H9 (cell line): Measurements from ENCODE around the gene TDRD7. TPM values are rescaled to one million over a fixed set of nuclear protein-coding genes. Genes with fewer than 3 reads are reported as not detected.
A peak's percentile ranks its signal among the peaks of the same experiment; 100 is the strongest.

ENCODE experiments used
- DNase-seq: peaks from one replicate; pipeline ENCODE4 v3.0.0-alpha.2; 2017
- H2AFZ ChIP-seq: one replicate; pipeline ENCODE4 v1.6.1; 2013; ENCODE audit warnings: mild to moderate bottlenecking, low read length, control low read depth, moderate library complexity
- H2AK5ac ChIP-seq: 2 replicates; pipeline ENCODE4 v1.6.1; 2013; ENCODE audit warnings: low read length, control low read depth, mixed read lengths; ENCODE audit not compliant: insufficient read length
- H2BK120ac ChIP-seq: one replicate; pipeline ENCODE4 v1.6.1; 2013; ENCODE audit warnings: low read depth, mild to moderate bottlenecking, low read length, control low read depth, inconsistent platforms; ENCODE audit not compliant: poor library complexity, severe bottlenecking
- H2BK12ac ChIP-seq: 2 replicates; pipeline ENCODE4 v1.6.1; 2013; ENCODE audit warnings: low read length, control low read depth, mixed read lengths, low read depth; ENCODE audit not compliant: insufficient read length
- H2BK15ac ChIP-seq: 2 replicates; pipeline ENCODE4 v1.6.1; 2013; ENCODE audit warnings: low read depth, low read length, control low read depth
- H2BK20ac ChIP-seq: one replicate; pipeline ENCODE4 v1.6.1; 2013; ENCODE audit warnings: low read depth, mild to moderate bottlenecking, low read length, control low read depth, inconsistent platforms; ENCODE audit not compliant: poor library complexity, severe bottlenecking
- H2BK5ac ChIP-seq: 2 replicates; pipeline ENCODE4 v1.6.1; 2013; ENCODE audit warnings: low read length, control low read depth, mixed read lengths; ENCODE audit not compliant: insufficient read length
- H3K14ac ChIP-seq: 2 replicates; pipeline ENCODE4 v1.6.1; 2013; ENCODE audit warnings: low read length, control low read depth; ENCODE audit not compliant: insufficient read depth
- H3K18ac ChIP-seq: 2 replicates; pipeline ENCODE4 v1.6.1; 2013; ENCODE audit warnings: low read depth, mild to moderate bottlenecking, mixed read lengths, low read length, control low read depth; ENCODE audit not compliant: insufficient read length
- H3K23ac ChIP-seq: 2 replicates; pipeline ENCODE4 v1.6.1; 2013; ENCODE audit warnings: low read length, control low read depth, mixed read lengths, low read depth; ENCODE audit not compliant: insufficient read length
- H3K23me2 ChIP-seq: 2 replicates; pipeline ENCODE4 v1.6.1; 2013; ENCODE audit warnings: low read depth, mild to moderate bottlenecking, mixed read lengths, low read length, control low read depth; ENCODE audit not compliant: insufficient read length, poor library complexity, severe bottlenecking
- H3K27ac ChIP-seq: 2 replicates; pipeline ENCODE4 v1.5.1; 2013; ENCODE audit warnings: low read length, control low read depth, mixed read lengths, low read depth; ENCODE audit not compliant: insufficient read length
- H3K27me3 ChIP-seq: 2 replicates; pipeline ENCODE4 v1.6.1; 2013; ENCODE audit warnings: low read length, control low read depth, inconsistent platforms; ENCODE audit not compliant: insufficient read depth
- H3K4ac ChIP-seq: 2 replicates; pipeline ENCODE4 v1.6.1; 2013; ENCODE audit warnings: low read depth, mild to moderate bottlenecking, control low read depth, inconsistent platforms, low read length, moderate library complexity
- H3K4me1 ChIP-seq: 2 replicates; pipeline ENCODE4 v1.6.1; 2013; ENCODE audit warnings: low read length, control low read depth, inconsistent platforms; ENCODE audit not compliant: insufficient read depth
- H3K4me2 ChIP-seq: 2 replicates; pipeline ENCODE4 v1.6.1; 2013; ENCODE audit warnings: low read length, control low read depth, mixed read lengths; ENCODE audit not compliant: insufficient read length, insufficient read depth
- H3K56ac ChIP-seq: 2 replicates; pipeline ENCODE4 v1.6.1; 2013; ENCODE audit warnings: low read depth, mild to moderate bottlenecking, mixed read lengths, low read length, control low read depth; ENCODE audit not compliant: insufficient read length
- H3K79me1 ChIP-seq: 2 replicates; pipeline ENCODE4 v1.6.1; 2013; ENCODE audit warnings: low read depth, mild to moderate bottlenecking, moderate library complexity, low read length, control low read depth, inconsistent platforms; ENCODE audit not compliant: insufficient read depth, poor library complexity, severe bottlenecking
- H3K79me2 ChIP-seq: 2 replicates; pipeline ENCODE4 v1.6.1; 2013; ENCODE audit warnings: low read length, control low read depth, inconsistent platforms; ENCODE audit not compliant: insufficient read depth
- H3K9ac ChIP-seq: 2 replicates; pipeline ENCODE4 v1.6.1; 2013; ENCODE audit warnings: low read length, control low read depth, mixed read lengths; ENCODE audit not compliant: insufficient read length; ENCODE audit errors: extremely low read depth
- H3K9me3 ChIP-seq: one replicate; pipeline ENCODE4 v1.6.1; 2013; ENCODE audit warnings: low read depth, low read length, inconsistent platforms; ENCODE audit not compliant: control insufficient read depth
- H3T11ph ChIP-seq: one replicate; pipeline ENCODE4 v1.6.1; 2013; ENCODE audit warnings: mild to moderate bottlenecking, low read length, control low read depth, inconsistent platforms
- H4K20me1 ChIP-seq: one replicate; pipeline ENCODE4 v1.6.1; 2013; ENCODE audit not compliant: control insufficient read depth, insufficient read length, insufficient read depth
- H4K5ac ChIP-seq: 2 replicates; pipeline ENCODE4 v1.6.1; 2013; ENCODE audit warnings: low read depth, mild to moderate bottlenecking, mixed read lengths, low read length, control low read depth; ENCODE audit not compliant: insufficient read length
- H4K8ac ChIP-seq: replicated peaks from 2 replicates; pipeline ENCODE4 v1.6.1; 2013; ENCODE audit warnings: low read length, control low read depth, mixed read lengths, low read depth; ENCODE audit not compliant: insufficient read length
- H4K91ac ChIP-seq: 2 replicates; pipeline ENCODE4 v1.6.1; 2013; ENCODE audit warnings: low read depth, mild to moderate bottlenecking, moderate library complexity, mixed read lengths, low read length, control low read depth; ENCODE audit not compliant: insufficient read length
- H3K27ac Mint-ChIP-seq, 3 experiments: 2 replicates in 2 of 3; 3 replicates in 1 of 3; pipeline ENCODE4 v1.8.0; 2020 to 2021; ENCODE audit warnings: mixed read lengths in 3 of 3, mild to moderate bottlenecking in 1 of 3, moderate library complexity in 1 of 3
- H3K27me3 Mint-ChIP-seq: 2 replicates; pipeline ENCODE4 v1.8.0; 2021; ENCODE audit warnings: low read depth, mild to moderate bottlenecking, moderate library complexity, mixed read lengths
- H3K36me3 Mint-ChIP-seq, 3 experiments: 2 replicates in 2 of 3; 3 replicates in 1 of 3; pipeline ENCODE4 v1.8.0; 2020 to 2021; ENCODE audit warnings: low read depth in 3 of 3, mixed read lengths in 3 of 3; ENCODE audit not compliant: insufficient read depth in 1 of 3
- H3K4me1 Mint-ChIP-seq, 2 experiments: 2 replicates each; pipeline ENCODE4 v1.8.0; 2020; ENCODE audit warnings: mixed read lengths in 2 of 2
- H3K4me3 Mint-ChIP-seq, 2 experiments: 2 replicates in 1 of 2; 3 replicates in 1 of 2; pipeline ENCODE4 v1.8.0; 2020 to 2021; ENCODE audit warnings: mild to moderate bottlenecking in 2 of 2, mixed read lengths in 2 of 2, moderate library complexity in 1 of 2
- H3K9me3 Mint-ChIP-seq, 2 experiments: 2 replicates in 1 of 2; 3 replicates in 1 of 2; pipeline ENCODE4 v1.8.0; 2020; ENCODE audit warnings: mild to moderate bottlenecking in 2 of 2, mixed read lengths in 2 of 2, moderate library complexity in 1 of 2
- CTCF ChIP-seq: fragments of 200-600 bp; sonication (generic); conservative IDR thresholded peaks from 3 replicates; pipeline ENCODE4 v1.8.0; 2021; ENCODE audit warnings: antibody characterized with exemption, mild to moderate bottlenecking
- WGBS: extraction: QIAGEN DNeasy Blood & Tissue Kit; methylation state at CpG from one replicate; pipeline ENCODE4 v1.1.7; 2013; ENCODE audit warnings: missing lambda C conversion rate, low lambda C conversion rate, mixed read lengths; ENCODE audit not compliant: insufficient read length; ENCODE audit errors: extremely low coverage; 5-methylcytosine and 5-hydroxymethylcytosine counted together
- total RNA-seq: library from RNA; stranded (reverse); gene quantifications from 2 replicates; pipeline ENCODE4 v1.2.1, GENCODE V29; 2021

TDRD7 gene
- total RNA-seq, 1 experiment from 2014 or later: 5.1 TPM

GRCh38 chr9:97411440-97411788 is 482 bp upstream of the TDRD7 start:
- Mint-ChIP-seq H3K27me3 (peaks cover 35% of the 10 kb centered on the region), H3K36me3 (no peaks in the 10 kb centered on the region; a peak in 1 of 7 replicates), H3K4me1 (peaks cover 18 to 21% of the 10 kb centered on the region in 2 experiments), H3K4me3 (peak overlapping the region; percentile 78 to 85), H3K27ac (no peak overlapping the region), H3K9me3 (peaks cover 3% of the 10 kb centered on the region in 2 experiments; a peak in 3 of 5 replicates)
- no peak overlapping the region for H2BK15ac ChIP-seq
- H3K27me3 ChIP-seq: no peaks in the 10 kb centered on the region; the same call in 1 of the 2 replicates
- H2BK5ac ChIP-seq: no peak overlapping the region
- peak overlapping the region; percentile 42 for H3K4me2 ChIP-seq
- no peak overlapping the region for H3K4ac ChIP-seq
- H3K23ac ChIP-seq: no peak overlapping the region
- TF ChIP-seq CTCF: no peak
- H3K79me1 ChIP-seq: no peaks in the 10 kb centered on the region
- H2BK20ac ChIP-seq: no peak overlapping the region
- no peak overlapping the region for H4K8ac ChIP-seq
- no peak overlapping the region for H3K56ac ChIP-seq
- DNase-seq: no peak
- H2BK12ac ChIP-seq: no peak overlapping the region
- no peaks in the 10 kb centered on the region for H3K79me2 ChIP-seq
- no peak overlapping the region for H2AFZ ChIP-seq
- no peak overlapping the region for H4K5ac ChIP-seq
- H3K4me1 ChIP-seq: no peaks in the 10 kb centered on the region
- no peak overlapping the region for H3K9ac ChIP-seq
- no peak overlapping the region for H2AK5ac ChIP-seq
- no peak overlapping the region for H2BK120ac ChIP-seq
- no peak overlapping the region for H4K91ac ChIP-seq
- H3K14ac ChIP-seq: no peak overlapping the region
- no CpG with 5 or more reads among the region's 3 CpGs for WGBS
- H3T11ph ChIP-seq: no peak overlapping the region
- H4K20me1 ChIP-seq: no peaks in the 10 kb centered on the region
- no peak overlapping the region for H3K27ac ChIP-seq
- H3K18ac ChIP-seq: no peak overlapping the region
- no peaks in the 10 kb centered on the region for H3K23me2 ChIP-seq
- no peaks in the 10 kb centered on the region for H3K9me3 ChIP-seq
